ENCODE measurements around the gene DRD5. TPM values are rescaled to one million over a fixed set of nuclear protein-coding genes. Genes with fewer than 3 reads are reported as not detected.

The DRD5 gene
- total and polyA plus RNA-seq, 8 donors, result 0.31 TPM; not detected in 7

DNA sequence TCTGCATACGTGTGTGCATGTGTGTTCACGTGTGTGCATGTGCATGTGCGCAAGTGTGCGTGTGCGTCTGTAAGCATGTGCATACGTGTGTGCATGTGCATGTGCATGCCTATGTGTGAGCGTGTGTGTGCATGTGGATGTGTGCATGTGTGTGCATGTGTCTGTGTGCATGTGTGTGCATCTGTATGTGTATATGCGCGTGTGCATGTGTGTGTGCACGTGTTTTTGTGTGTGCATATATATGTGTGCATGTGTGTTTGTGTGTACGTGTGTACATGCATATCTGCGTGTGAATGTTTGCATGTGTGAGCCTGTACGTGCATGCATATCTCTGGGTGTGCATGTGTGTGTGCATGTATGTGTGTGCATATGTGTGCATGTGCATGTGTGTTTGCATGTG, 35.7 kb upstream of the DRD5 start:
- intact Hi-C loops (cut with DNase I; ENCODE audit: low total_unique reads), result no loop called here
- Histone ChIP-seq H3K36me3 (no peaks in the 10 kb centered on the region), H3K9me3 (no peaks in the 10 kb centered on the region), H3K4me3 (no peak overlapping the region), H3K27me3 (no peaks in the 10 kb centered on the region), H3K27ac (no peak overlapping the region), H3K4me1 (no peaks in the 10 kb centered on the region)
- TF ChIP-seq POLR2AphosphoS5 (IDR thresholded peaks at IDR 0.05) (no peak), EP300 (IDR thresholded peaks at IDR 0.05) (no peak), POLR2A (IDR thresholded peaks at IDR 0.05) (no peak)
- TF ChIP-seq, protein P1, sequence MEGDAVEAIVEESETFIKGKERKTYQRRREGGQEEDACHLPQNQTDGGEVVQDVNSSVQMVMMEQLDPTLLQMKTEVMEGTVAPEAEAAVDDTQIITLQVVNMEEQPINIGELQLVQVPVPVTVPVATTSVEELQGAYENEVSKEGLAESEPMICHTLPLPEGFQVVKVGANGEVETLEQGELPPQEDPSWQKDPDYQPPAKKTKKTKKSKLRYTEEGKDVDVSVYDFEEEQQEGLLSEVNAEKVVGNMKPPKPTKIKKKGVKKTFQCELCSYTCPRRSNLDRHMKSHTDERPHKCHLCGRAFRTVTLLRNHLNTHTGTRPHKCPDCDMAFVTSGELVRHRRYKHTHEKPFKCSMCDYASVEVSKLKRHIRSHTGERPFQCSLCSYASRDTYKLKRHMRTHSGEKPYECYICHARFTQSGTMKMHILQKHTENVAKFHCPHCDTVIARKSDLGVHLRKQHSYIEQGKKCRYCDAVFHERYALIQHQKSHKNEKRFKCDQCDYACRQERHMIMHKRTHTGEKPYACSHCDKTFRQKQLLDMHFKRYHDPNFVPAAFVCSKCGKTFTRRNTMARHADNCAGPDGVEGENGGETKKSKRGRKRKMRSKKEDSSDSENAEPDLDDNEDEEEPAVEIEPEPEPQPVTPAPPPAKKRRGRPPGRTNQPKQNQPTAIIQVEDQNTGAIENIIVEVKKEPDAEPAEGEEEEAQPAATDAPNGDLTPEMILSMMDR (IDR thresholded peaks at IDR 0.05), result no peak
- no peak for DNase-seq
- WGBS, 5 donors, result 92 to 97% (median 96%) methylated on average over 13 of the region's 13 CpGs

DNA sequence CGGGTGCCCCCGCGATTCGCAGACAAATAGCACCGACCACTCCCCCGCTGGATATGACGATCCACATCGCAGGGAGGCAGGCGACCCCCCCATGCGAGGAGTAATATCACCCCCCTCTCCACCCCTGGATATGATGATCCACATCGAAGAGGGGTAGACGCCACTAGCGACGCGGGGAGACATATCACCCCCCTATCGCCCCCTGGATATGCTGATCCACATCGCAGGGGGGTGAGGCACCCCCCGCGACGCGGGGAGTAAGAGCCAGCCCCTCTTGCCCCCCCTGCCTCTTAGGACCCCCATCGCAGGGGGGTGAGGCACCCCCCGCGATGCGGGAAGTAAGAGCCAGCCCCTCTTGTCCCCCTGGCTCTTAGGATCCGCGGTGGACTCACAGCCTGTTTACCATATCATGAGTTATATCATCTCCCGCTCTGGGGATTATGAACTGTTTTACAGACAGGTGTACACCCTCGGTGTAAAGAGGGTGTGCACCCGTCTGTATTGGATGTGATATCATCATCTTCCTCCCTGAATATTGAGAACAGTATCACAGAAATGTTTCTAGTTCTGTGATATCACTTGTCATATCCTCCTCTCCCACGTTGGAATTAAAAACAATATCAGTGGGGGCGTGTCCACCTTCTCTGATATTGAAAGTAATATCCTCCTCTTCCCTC, 22.7 kb upstream of the DRD5 start:
- no peak overlapping the region for H3K4me3 ChIP-seq
- no peak for DNase-seq
- no peaks in the 10 kb centered on the region for H3K36me3 ChIP-seq
- H3K27ac ChIP-seq, result no peak overlapping the region
- peaks cover 0 to 17% (median 0%) of the 10 kb centered on the region in 3 donors for H3K27me3 ChIP-seq
- WGBS, 5 donors, result 45 to 78% (median 68%) methylated on average over 14 to 32 of the region's 32 CpGs
- intact Hi-C loops (cut with DNase I; ENCODE audit: low total_unique reads), result no loop called here
- no peaks in the 10 kb centered on the region for H3K4me1 ChIP-seq
- no peaks in the 10 kb centered on the region for H3K9me3 ChIP-seq
- TF ChIP-seq EP300 (IDR thresholded peaks at IDR 0.05), result no peak
- no peak for TF ChIP-seq POLR2AphosphoS5 (IDR thresholded peaks at IDR 0.05)
- TF ChIP-seq, protein P1 (IDR thresholded peaks at IDR 0.05), result no peak
- TF ChIP-seq POLR2A (IDR thresholded peaks at IDR 0.05), result no peak

DNA sequence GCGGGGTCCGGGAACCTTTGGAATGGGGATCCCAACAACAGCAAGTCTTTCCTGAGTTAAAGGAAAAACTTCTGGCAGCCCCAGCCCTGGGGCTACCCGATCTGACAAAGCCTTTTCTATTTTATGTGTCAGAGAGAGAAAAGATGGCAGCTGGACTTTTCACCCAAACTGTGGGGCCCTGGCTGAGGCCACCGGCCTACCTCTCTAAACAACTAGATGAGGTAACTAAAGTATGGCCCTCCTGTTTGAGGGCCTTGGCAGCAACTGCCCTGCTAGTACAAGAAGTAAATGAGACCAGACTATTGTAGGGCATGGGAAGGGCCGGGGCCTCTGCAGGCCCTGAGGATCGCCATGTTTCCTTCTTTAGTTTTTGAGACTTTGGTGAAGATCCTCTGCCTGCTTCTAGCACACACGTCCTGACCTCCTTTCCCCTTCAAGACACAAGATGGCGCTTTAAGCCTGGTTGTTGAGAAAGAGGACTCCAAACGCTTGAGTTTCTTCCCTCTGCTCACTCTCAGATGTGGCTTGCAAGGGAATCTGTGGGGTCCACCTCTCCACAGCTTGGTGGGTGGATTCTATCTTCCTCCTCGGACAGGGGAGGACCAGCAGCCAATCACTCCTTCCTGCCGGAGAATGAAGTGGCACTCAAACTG, 18.5 kb upstream of the DRD5 start:
- intact Hi-C loops (cut with DNase I; ENCODE audit: low total_unique reads), result loop anchor here (5.0 kb wide), 1 partner anchor 254 kb away; no protein-coding TSS in a partner anchor
- peak; percentile 51 to 90 for DNase-seq
- TF ChIP-seq POLR2A (IDR thresholded peaks at IDR 0.05), result no peak
- no peak for TF ChIP-seq EP300 (IDR thresholded peaks at IDR 0.05)
- no peak for TF ChIP-seq POLR2AphosphoS5 (IDR thresholded peaks at IDR 0.05)
- TF ChIP-seq, protein P1 (IDR thresholded peaks at IDR 0.05), result peak in 5 of 7 experiments; percentile 37 to 72 (median 53)
- H3K4me3 ChIP-seq, result no peak overlapping the region
- H3K9me3 ChIP-seq, result no peaks in the 10 kb centered on the region
- no peaks in the 10 kb centered on the region for H3K4me1 ChIP-seq
- no peak overlapping the region for H3K27ac ChIP-seq
- 30 to 37% (median 36%) methylated on average over 11 of the region's 11 CpGs for WGBS, 5 donors
- no peaks in the 10 kb centered on the region for H3K36me3 ChIP-seq
- H3K27me3 ChIP-seq, result peaks cover 0 to 25% (median 0%) of the 10 kb centered on the region in 3 donors

DNA sequence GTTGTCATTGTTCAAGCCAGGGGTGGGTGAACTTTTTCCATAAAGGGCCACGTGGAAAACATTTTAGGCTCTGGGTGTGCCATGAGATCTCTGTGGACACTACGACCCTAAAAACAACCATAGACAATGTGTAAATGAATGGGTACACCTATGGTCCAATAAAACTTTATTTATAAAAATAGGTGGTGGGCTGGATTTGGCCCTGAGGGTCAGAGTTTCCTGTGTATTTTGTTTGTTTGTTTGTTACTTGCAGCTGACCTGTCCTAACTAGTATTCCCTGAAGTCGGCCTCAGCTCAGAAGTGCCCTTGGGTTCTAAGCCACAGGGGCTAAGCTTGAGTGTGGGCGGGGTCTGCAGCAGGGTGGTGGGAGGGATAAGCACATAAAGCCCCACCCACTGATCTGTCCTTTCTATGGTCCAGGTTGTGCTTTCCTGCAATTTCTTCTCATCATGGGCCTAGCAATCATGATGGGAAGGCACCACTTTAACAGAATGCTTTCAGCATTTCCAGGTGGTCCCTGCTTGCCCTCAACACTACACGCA, 17.2 kb upstream of the DRD5 start:
- DNase-seq, result no peak
- WGBS, 5 donors, result 79 to 92% (median 86%) methylated on average over 5 of the region's 5 CpGs
- Histone ChIP-seq H3K27ac (no peak overlapping the region), H3K4me1 (no peaks in the 10 kb centered on the region), H3K36me3 (no peaks in the 10 kb centered on the region), H3K4me3 (no peak overlapping the region), H3K27me3 (peaks cover 0 to 13% (median 0%) of the 10 kb centered on the region in 3 donors), H3K9me3 (no peaks in the 10 kb centered on the region)
- TF ChIP-seq, protein P1 (IDR thresholded peaks at IDR 0.05), result no peak
- TF ChIP-seq POLR2AphosphoS5 (IDR thresholded peaks at IDR 0.05) (no peak), POLR2A (IDR thresholded peaks at IDR 0.05) (no peak), EP300 (IDR thresholded peaks at IDR 0.05) (no peak)
- intact Hi-C loops (cut with DNase I; ENCODE audit: low total_unique reads), result loop anchor here (5.0 kb wide), 1 partner anchor 253 kb away; no protein-coding TSS in a partner anchor

Data from stomach (tissue), 9 donors.